ENCODE results near the gene ANKRD28.

DNA sequence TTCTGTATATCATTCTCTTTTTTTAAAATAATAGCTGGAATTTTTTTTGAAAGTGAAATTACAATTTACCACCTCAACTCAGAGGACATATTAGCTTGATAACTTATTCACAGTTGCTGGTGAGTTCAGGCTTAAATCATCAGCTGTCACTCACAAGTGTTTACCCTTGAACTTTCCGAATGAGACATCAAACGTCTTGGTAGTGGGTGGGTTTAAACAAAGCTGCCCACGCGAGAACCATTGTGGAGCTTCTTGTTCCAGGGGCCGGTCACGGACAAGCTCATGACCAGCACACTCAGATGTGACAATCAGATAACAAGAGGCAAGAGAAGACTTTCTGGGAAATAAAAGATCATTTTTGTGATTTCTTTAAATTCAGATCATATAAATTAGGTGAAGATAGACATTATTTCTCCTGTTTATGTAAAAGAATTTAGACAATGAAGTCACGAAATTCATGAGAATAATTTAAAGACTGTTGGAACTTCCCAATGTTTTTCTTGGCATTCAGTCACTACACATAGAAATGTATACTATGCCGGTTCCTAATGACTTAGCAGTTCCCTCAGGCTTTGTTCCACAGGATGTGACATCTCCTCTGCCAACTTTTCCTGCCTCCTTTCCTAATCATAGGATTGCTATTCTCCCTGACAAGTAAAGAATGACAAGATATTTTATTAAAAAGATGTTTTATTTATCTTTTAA, 167.0 kb downstream of the ANKRD28 start:
- TF ChIP-seq POLR2A (IDR thresholded peaks at IDR 0.05) (no peak), CTCF (IDR thresholded peaks at IDR 0.05) (no peak)

All from ovary (tissue), 3 donors.